GM19468 (cell line): ENCODE results near the gene TBX19.
"Not testable (repeated sequence)": the region's sequence is repeated elsewhere in the genome, so short reads cannot be mapped to it uniquely, and the experiment has no call there.

Source experiments
- ATAC-seq: cut with Tn5 transposase; IDR thresholded peaks from one replicate; pipeline ENCODE4 v1.9.1; 2021; ENCODE audit warnings: mild to moderate bottlenecking, moderate library complexity, moderate number of reproducible peaks; ENCODE audit not compliant: unreplicated experiment; ENCODE audit errors: extremely low read depth

TBX19 gene

DNA sequence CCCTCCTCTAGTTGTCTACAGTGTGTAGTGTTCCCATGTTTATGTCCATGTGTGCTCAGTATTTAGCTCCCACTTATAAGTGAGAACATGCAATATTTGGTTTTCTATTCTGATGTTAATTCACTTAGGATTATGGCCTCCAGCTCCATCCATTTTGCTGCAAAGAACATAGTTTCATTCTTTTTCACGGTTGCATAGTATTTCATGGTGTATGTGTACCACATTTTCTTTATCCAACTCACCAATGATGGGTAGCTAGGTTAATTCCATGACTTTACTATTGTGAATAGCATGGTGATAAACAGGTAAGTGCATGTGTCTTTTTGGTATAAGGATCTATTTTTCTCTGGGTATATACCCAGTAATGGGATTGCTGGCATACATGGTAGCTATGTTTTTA, 67.0 kb downstream of the TBX19 start:
- ATAC-seq = no peak

- no peak for ATAC-seq
Observed at GRCh38 chr1:168348146-168348709, 67.6 kb downstream of the TBX19 start.

- ATAC-seq = not testable (repeated sequence)
Observed at GRCh38 chr1:168354335-168355269, 73.9 kb downstream of the TBX19 start.

- no peak for ATAC-seq
Observed at GRCh38 chr1:168360151-168361021, 79.7 kb downstream of the TBX19 start.

- ATAC-seq = no peak
Observed at GRCh38 chr1:168361252-168361651, 80.6 kb downstream of the TBX19 start.

DNA sequence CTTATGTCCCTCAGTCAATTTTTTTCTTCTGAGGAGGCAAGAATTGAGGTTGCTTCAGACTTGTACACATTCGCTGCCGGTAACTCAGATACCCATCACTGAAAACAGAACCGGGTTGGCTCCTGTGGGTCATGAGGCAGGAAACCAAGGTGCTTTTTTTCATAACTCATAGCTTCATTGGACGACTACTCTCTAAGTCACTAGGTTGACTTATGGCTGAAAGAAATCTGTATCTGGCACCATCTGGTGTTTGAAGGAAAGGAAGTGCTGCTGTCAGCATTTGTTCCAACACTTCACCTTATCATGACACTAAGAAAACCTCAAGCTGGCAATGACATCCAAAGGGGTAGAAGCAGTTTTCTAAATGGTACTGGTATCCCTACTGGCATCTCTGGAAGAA, 82.3 kb downstream of the TBX19 start:
- no peak for ATAC-seq
